ENCODE results near the gene G6PC1. TPM values are rescaled to one million over a fixed set of nuclear protein-coding genes. Genes with fewer than 3 reads are reported as not detected.
"Not testable (repeated sequence)": the region's sequence is repeated elsewhere in the genome, so short reads cannot be mapped to it uniquely, and the experiment has no call there.

The G6PC1 gene
- not detected for total RNA-seq

DNA sequence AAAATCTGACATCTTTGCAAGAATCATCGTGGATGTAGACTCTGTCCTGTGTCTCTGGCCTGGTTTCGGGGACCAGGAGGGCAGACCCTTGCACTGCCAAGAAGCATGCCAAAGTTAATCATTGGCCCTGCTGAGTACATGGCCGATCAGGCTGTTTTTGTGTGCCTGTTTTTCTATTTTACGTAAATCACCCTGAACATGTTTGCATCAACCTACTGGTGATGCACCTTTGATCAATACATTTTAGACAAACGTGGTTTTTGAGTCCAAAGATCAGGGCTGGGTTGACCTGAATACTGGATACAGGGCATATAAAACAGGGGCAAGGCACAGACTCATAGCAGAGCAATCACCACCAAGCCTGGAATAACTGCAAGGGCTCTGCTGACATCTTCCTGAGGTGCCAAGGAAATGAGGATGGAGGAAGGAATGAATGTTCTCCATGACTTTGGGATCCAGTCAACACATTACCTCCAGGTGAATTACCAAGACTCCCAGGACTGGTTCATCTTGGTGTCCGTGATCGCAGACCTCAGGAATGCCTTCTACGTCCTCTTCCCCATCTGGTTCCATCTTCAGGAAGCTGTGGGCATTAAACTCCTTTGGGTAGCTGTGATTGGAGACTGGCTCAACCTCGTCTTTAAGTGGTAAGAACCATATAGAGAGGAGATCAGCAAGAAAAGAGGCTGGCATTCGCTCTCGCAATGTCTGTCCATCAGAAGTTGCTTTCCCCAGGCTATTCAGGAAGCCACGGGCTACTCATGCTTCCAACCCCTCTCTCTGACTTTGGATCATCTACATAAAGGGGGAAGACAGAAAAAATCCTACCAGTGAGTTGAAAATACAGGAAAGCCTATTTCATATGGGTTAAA, at the start of gene G6PC1:
G6PC1 (plus strand) TSS at position 340 of the 872 bp plus-strand sequence; CDS start at position 418, 78 bp downstream.
- Mint-ChIP-seq H3K36me3 (no peaks in the 10 kb centered on the region), H3K27me3 (peaks cover 5 to 9% of the 10 kb centered on the region in 2 donors), H3K4me1 (ENCODE audit: low read depth in 2 of 2) (no peaks in the 10 kb centered on the region), H3K27ac (no peak within 1 kb of the TSS), H3K4me3 (no peak within 1 kb of the TSS), H3K9me3 (no peaks in the 10 kb centered on the region)
- DNase-seq (ENCODE audit: low spot score) (no peak), ATAC-seq (no peak)

DNA sequence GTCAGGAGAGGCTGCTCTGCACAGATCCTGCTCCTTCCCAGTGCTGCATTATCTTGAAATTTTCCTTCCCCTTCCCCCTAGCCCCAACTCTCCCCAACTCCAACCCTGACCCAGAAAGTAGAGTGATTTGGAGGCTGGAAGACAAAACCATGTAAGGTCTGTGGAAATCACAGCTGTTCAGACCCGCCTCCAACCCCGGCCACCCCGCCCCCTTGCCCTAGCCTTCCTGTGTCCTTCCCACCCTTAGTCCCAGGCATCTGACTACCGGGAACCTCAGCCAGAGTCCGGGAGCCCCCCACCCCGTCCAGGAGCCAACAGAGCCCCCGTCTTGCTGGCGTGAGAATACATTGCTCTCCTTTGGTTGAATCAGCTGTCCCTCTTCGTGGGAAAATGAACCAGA, 49.6 kb upstream of the G6PC1 start, which contains the start of gene AOC3:
AOC3 (plus strand) TSS at position 246 of the 400 bp plus-strand sequence; CDS start at position 391, 145 bp downstream.
- Mint-ChIP-seq H3K4me1 (ENCODE audit: low read depth in 2 of 2) (peaks cover 6 to 13% of the 10 kb centered on the region in 2 donors), H3K4me3 (no peak within 1 kb of the TSS), H3K27me3 (peaks cover 0 to 9% of the 10 kb centered on the region in 2 donors), H3K27ac (no peak within 1 kb of the TSS), H3K36me3 (no peaks in the 10 kb centered on the region), H3K9me3 (no peaks in the 10 kb centered on the region)
- ATAC-seq (no peak), DNase-seq (ENCODE audit: low spot score) (no peak)

GRCh38 chr17:42851371-42852240, 49.0 kb upstream of the G6PC1 start:
- H3K9me3 Mint-ChIP-seq; DNase-seq (ENCODE audit: low spot score); H3K27ac Mint-ChIP-seq; H3K4me1 Mint-ChIP-seq (ENCODE audit: low read depth in 2 of 2); H3K27me3 Mint-ChIP-seq; ATAC-seq; H3K36me3 Mint-ChIP-seq; H3K4me3 Mint-ChIP-seq: not testable (repeated sequence)

DNA sequence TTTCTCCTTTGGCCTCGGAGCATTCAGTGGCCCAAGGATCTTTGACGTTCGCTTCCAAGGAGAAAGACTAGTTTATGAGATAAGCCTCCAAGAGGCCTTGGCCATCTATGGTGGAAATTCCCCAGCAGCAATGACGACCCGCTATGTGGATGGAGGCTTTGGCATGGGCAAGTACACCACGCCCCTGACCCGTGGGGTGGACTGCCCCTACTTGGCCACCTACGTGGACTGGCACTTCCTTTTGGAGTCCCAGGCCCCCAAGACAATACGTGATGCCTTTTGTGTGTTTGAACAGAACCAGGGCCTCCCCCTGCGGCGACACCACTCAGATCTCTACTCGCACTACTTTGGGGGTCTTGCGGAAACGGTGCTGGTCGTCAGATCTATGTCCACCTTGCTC, 48.2 kb upstream of the G6PC1 start:
- DNase-seq (ENCODE audit: low spot score), result no peak
- Mint-ChIP-seq H3K36me3 (no peaks in the 10 kb centered on the region), H3K9me3 (no peaks in the 10 kb centered on the region), H3K27me3 (peaks cover 0 to 9% of the 10 kb centered on the region in 2 donors), H3K4me3 (no peak overlapping the region), H3K4me1 (ENCODE audit: low read depth in 2 of 2) (no peaks in the 10 kb centered on the region), H3K27ac (no peak overlapping the region)
- no peak for ATAC-seq

DNA sequence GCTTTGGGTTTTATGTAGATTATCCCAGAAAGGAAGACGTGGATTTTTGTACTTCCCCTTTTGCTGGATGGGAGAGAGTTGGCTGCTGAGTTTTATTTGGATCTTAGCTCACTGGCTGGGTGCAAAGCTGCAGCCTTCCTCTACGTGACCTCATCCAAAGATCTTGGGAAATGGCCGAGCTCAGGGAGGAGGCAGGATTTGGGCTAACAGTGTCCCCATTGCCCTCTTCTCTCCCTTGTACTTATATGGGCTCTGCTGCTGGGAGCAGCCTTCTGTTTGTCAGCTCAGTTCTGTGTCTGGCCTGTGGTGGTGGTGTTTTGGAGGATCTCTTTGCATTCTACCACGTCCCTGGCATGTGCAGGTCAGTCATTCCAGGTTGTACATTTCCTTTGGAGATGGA, 47.6 kb upstream of the G6PC1 start:
- no peak overlapping the region for H3K4me3 Mint-ChIP-seq
- no peaks in the 10 kb centered on the region for H3K4me1 Mint-ChIP-seq (ENCODE audit: low read depth in 2 of 2)

GRCh38 chr17:42853597-42853967, 47.0 kb upstream of the G6PC1 start:
- no peaks in the 10 kb centered on the region for H3K36me3 Mint-ChIP-seq
- H3K27me3 Mint-ChIP-seq, result peaks cover 0 to 9% of the 10 kb centered on the region in 2 donors
- no peaks in the 10 kb centered on the region for H3K4me1 Mint-ChIP-seq (ENCODE audit: low read depth in 2 of 2)
- H3K4me3 Mint-ChIP-seq, result no peak overlapping the region
- ATAC-seq (no peak), DNase-seq (ENCODE audit: low spot score) (no peak)
- no peak overlapping the region for H3K27ac Mint-ChIP-seq
- no peaks in the 10 kb centered on the region for H3K9me3 Mint-ChIP-seq

More for the DNA sequence above, 47.6 kb upstream of the G6PC1 start:
- H3K27ac Mint-ChIP-seq, result no peak overlapping the region
- H3K36me3 Mint-ChIP-seq, result no peaks in the 10 kb centered on the region
- H3K9me3 Mint-ChIP-seq, result no peaks in the 10 kb centered on the region
- H3K27me3 Mint-ChIP-seq, result peaks cover 0 to 9% of the 10 kb centered on the region in 2 donors
- ATAC-seq (no peak), DNase-seq (ENCODE audit: low spot score) (no peak)

- H3K4me3 Mint-ChIP-seq, result no peak overlapping the region
Measured at GRCh38 chr17:42853968-42854790, 46.4 kb upstream of the G6PC1 start.

DNA sequence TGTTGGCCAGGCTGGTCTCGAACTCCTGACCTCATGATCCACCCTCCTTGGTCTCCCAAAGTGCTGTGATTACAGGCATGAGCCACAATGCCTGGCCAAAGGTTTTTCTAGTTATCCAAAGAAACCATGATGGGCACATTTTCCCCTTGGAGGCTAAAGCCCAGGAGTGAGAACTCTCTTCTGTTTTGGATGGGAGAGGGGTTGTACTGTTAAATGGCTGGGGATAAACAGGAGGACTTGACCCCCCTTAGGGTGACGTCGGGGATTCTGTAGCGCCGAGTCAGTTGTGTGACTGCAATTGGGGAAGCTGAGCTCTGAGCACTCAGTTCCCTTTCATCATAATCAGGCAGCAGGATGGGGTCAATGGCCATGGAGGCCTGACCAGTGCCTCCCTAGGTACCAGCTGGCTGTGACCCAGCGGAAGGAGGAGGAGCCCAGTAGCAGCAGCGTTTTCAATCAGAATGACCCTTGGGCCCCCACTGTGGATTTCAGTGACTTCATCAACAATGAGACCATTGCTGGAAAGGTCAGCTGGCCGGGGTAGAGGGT, 45.5 kb upstream of the G6PC1 start:
- no peak for ATAC-seq
- Mint-ChIP-seq H3K27ac (no peak overlapping the region), H3K36me3 (no peaks in the 10 kb centered on the region), H3K4me3 (no peak overlapping the region), H3K9me3 (no peaks in the 10 kb centered on the region), H3K4me1 (ENCODE audit: low read depth in 2 of 2) (no peaks in the 10 kb centered on the region), H3K27me3 (peaks cover 0 to 8% of the 10 kb centered on the region in 2 donors)
- DNase-seq (ENCODE audit: low spot score), result no peak

More at GRCh38 chr17:42853968-42854790, 46.4 kb upstream of the G6PC1 start:
- Mint-ChIP-seq H3K9me3 (no peaks in the 10 kb centered on the region), H3K27ac (no peak overlapping the region), H3K27me3 (peaks cover 0 to 9% of the 10 kb centered on the region in 2 donors), H3K36me3 (no peaks in the 10 kb centered on the region), H3K4me1 (ENCODE audit: low read depth in 2 of 2) (no peaks in the 10 kb centered on the region)
- ATAC-seq (no peak), DNase-seq (ENCODE audit: low spot score) (no peak)

GRCh38 chr17:42856093-42856492, 44.5 kb upstream of the G6PC1 start:
- not testable (repeated sequence) for H3K36me3 Mint-ChIP-seq; H3K27me3 Mint-ChIP-seq; H3K4me3 Mint-ChIP-seq; ATAC-seq; H3K4me1 Mint-ChIP-seq (ENCODE audit: low read depth in 2 of 2); DNase-seq (ENCODE audit: low spot score); H3K27ac Mint-ChIP-seq; H3K9me3 Mint-ChIP-seq

GRCh38 chr17:42856516-42856915, 44.1 kb upstream of the G6PC1 start:
- not testable (repeated sequence) for H3K36me3 Mint-ChIP-seq; H3K4me1 Mint-ChIP-seq (ENCODE audit: low read depth in 2 of 2); H3K27ac Mint-ChIP-seq; H3K27me3 Mint-ChIP-seq; H3K4me3 Mint-ChIP-seq; H3K9me3 Mint-ChIP-seq; DNase-seq (ENCODE audit: low spot score)
- ATAC-seq, result peak in 1 of 2 donors; percentile 32

- H3K27ac Mint-ChIP-seq, result peak overlapping the region in 1 of 2 donors; percentile 45
- no peaks in the 10 kb centered on the region for H3K36me3 Mint-ChIP-seq
- no peaks in the 10 kb centered on the region for H3K4me1 Mint-ChIP-seq (ENCODE audit: low read depth in 2 of 2)
- DNase-seq (ENCODE audit: low spot score) (no peak), ATAC-seq (no peak)
- H3K9me3 Mint-ChIP-seq, result no peaks in the 10 kb centered on the region
- no peak overlapping the region for H3K4me3 Mint-ChIP-seq
- H3K27me3 Mint-ChIP-seq, result peaks cover 0 to 5% of the 10 kb centered on the region in 2 donors
Measured at GRCh38 chr17:42857389-42857788, 43.2 kb upstream of the G6PC1 start.

GRCh38 chr17:42865638-42866094, 34.9 kb upstream of the G6PC1 start:
- no peaks in the 10 kb centered on the region for H3K9me3 Mint-ChIP-seq
- no peaks in the 10 kb centered on the region for H3K36me3 Mint-ChIP-seq
- H3K27me3 Mint-ChIP-seq, result peaks cover 17 to 36% of the 10 kb centered on the region in 2 donors
- no peak for ATAC-seq
- peak; percentile 35 for DNase-seq (ENCODE audit: low spot score)
- H3K27ac Mint-ChIP-seq, result no peak overlapping the region
- H3K4me1 Mint-ChIP-seq (ENCODE audit: low read depth in 2 of 2), result no peaks in the 10 kb centered on the region
- H3K4me3 Mint-ChIP-seq, result no peak overlapping the region

- DNase-seq (ENCODE audit: low spot score) (no peak), ATAC-seq (no peak)
- Mint-ChIP-seq H3K27me3 (peaks cover 17 to 37% of the 10 kb centered on the region in 2 donors), H3K4me1 (ENCODE audit: low read depth in 2 of 2) (no peaks in the 10 kb centered on the region), H3K4me3 (no peak overlapping the region), H3K27ac (no peak overlapping the region), H3K9me3 (no peaks in the 10 kb centered on the region), H3K36me3 (no peaks in the 10 kb centered on the region)
Measured at GRCh38 chr17:42866216-42866615, 34.4 kb upstream of the G6PC1 start.

All from natural killer cell treated with Interleukin-12 subunit alpha and Interleukin-12 subunit beta and Interleukin-15 and Interleukin-18, amount 100 ng/mL, for 72 hours (primary cell).